Measurements from ENCODE around the gene RIT2.

RIT2 gene

DNA sequence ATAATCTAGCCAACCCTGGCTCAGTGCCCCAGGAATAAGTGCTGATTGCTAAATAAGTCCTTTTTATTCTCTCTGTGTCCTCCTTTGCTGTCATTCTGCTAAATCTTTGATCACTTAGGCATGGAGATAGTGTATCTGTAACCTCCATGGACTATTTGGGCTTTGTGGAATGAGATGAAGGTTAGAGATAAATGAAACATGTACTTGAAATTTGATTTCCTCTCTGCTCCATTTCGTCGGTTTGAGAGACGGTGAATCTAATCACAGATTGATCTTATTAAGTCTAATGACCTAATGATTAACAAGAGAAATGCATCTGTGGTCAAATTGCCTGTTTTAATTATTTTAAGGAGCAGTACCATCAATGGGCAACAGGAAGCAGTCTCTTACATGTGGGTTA is 159.2 kb downstream of the RIT2 start:
- TF ChIP-seq EGR1 (IDR thresholded peaks at IDR 0.05) = no peak
- no peak for TF ChIP-seq ZBTB7A (IDR thresholded peaks at IDR 0.05; ENCODE audit: low read depth)
- TF ChIP-seq, protein P1, sequence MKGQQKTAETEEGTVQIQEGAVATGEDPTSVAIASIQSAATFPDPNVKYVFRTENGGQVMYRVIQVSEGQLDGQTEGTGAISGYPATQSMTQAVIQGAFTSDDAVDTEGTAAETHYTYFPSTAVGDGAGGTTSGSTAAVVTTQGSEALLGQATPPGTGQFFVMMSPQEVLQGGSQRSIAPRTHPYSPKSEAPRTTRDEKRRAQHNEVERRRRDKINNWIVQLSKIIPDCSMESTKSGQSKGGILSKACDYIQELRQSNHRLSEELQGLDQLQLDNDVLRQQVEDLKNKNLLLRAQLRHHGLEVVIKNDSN (IDR thresholded peaks at IDR 0.05) = no peak

DNA sequence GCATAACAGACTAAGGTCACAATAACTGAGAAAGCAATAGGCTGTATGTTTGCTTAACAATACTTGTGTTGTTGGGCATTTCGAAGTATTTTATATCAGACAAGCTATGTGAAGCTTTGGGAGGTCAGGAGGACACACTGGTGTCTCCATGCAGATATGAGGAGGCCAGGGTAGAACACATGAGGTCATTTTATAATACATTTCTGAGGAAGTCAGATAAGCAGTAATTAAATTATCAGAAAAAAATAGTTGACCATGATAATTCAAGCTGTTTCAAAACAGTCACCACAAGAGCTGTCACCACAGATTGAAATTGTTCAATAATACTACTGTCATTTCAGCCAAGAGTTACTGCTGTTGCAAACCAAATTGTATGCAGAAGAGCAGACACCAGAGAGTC is 160.6 kb downstream of the RIT2 start:
- TF ChIP-seq TAF1 (IDR thresholded peaks at IDR 0.05; ENCODE audit: low read depth) (no peak), RAD21 (IDR thresholded peaks at IDR 0.05; ENCODE audit: low read depth) (no peak), TCF12 (IDR thresholded peaks at IDR 0.05; ENCODE audit: low read depth) (no peak), EP300 (IDR thresholded peaks at IDR 0.05; ENCODE audit: borderline replicate concordance) (no peak), ZBTB7A (IDR thresholded peaks at IDR 0.05; ENCODE audit: low read depth) (no peak), CEBPB (IDR thresholded peaks at IDR 0.05) (no peak), YY1 (IDR thresholded peaks at IDR 0.05; ENCODE audit: low read depth) (no peak), NFIC (IDR thresholded peaks at IDR 0.05) (no peak), EGR1 (IDR thresholded peaks at IDR 0.05) (no peak), CREB1 (IDR thresholded peaks at IDR 0.05; ENCODE audit: low read depth) (no peak)
- TF ChIP-seq, protein P1 (IDR thresholded peaks at IDR 0.05) = no peak
- TF ChIP-seq, protein P2, sequence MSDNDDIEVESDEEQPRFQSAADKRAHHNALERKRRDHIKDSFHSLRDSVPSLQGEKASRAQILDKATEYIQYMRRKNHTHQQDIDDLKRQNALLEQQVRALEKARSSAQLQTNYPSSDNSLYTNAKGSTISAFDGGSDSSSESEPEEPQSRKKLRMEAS (IDR thresholded peaks at IDR 0.05) = no peak

DNA sequence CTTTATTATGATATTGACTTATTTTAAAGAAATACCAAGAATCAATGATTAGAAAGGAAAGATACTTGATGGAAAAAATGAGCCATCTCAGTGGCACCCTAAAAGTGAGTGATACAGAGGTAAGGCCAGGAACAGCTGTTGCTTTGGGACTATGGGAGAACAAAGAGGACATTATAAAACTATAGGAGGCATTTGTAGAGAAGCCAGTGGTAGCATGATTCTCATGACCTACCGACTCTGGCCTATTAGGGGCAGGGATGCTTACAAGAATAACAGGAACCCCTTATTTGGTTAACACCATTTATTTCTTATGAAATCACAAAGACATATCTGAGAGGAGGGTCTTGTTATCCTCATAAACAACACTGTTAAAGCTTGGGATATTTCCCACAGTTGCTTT is 162.2 kb downstream of the RIT2 start:
- TF ChIP-seq CEBPB (IDR thresholded peaks at IDR 0.05) (no peak), TAF1 (IDR thresholded peaks at IDR 0.05; ENCODE audit: low read depth) (no peak), EP300 (IDR thresholded peaks at IDR 0.05; ENCODE audit: borderline replicate concordance) (no peak), EGR1 (IDR thresholded peaks at IDR 0.05) (no peak), CREB1 (IDR thresholded peaks at IDR 0.05; ENCODE audit: low read depth) (no peak), YY1 (IDR thresholded peaks at IDR 0.05; ENCODE audit: low read depth) (no peak)
- TF ChIP-seq, protein P1 (IDR thresholded peaks at IDR 0.05) = no peak
- TF ChIP-seq, protein P2 (IDR thresholded peaks at IDR 0.05) = no peak

DNA sequence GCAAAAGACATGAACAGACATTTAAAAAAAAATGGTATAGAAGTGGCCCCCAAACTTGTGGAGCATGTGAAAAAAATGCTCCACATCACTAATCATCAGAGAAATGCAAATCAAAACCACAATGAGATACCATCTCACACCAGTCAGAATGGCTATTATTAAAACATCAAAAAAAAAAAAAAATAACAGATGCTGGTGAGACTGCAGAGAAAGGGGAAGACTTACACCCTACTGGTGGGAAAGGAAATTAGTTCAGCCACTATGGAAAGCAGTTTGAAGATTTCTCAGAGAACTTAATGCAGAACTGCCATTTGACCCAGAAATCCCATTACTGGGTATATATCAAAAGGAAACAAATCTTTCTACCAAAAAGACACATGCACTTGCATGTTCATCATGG is 164.8 kb downstream of the RIT2 start:
- TF ChIP-seq FOXM1 (IDR thresholded peaks at IDR 0.05; ENCODE audit: borderline replicate concordance, low read depth) (no peak), TAF1 (IDR thresholded peaks at IDR 0.05; ENCODE audit: low read depth) (no peak), NFIC (IDR thresholded peaks at IDR 0.05) (no peak), ZBTB7A (IDR thresholded peaks at IDR 0.05; ENCODE audit: low read depth) (no peak), EGR1 (IDR thresholded peaks at IDR 0.05) (no peak), CREB1 (IDR thresholded peaks at IDR 0.05; ENCODE audit: low read depth) (no peak)
- TF ChIP-seq, protein P1 (IDR thresholded peaks at IDR 0.05) = no peak
- TF ChIP-seq, protein P2 (IDR thresholded peaks at IDR 0.05) = no peak

DNA sequence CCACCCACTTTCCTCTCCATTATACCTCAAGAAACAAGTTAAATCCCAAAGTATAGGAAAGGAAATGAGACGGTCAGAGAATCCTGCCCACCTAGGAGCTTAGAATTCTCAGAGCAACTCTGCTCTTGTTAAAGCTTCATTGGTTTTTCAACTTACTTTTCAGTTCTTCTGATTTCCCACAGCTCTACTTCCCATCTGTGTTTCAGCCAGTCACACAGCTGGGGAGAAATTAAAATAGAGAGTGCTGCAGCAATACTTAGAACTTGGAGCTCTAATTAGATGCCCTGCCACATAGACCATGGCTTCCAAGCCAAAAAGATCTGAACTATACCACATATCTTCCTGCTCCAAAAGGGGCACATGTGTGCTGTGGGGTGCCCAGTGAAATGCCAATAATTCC is 166.7 kb downstream of the RIT2 start:
- TF ChIP-seq TEAD4 (IDR thresholded peaks at IDR 0.05) (no peak), RAD21 (IDR thresholded peaks at IDR 0.05; ENCODE audit: low read depth) (no peak), TAF1 (IDR thresholded peaks at IDR 0.05; ENCODE audit: low read depth) (no peak), CEBPB (IDR thresholded peaks at IDR 0.05) (no peak), EP300 (IDR thresholded peaks at IDR 0.05; ENCODE audit: borderline replicate concordance) (no peak), FOXM1 (IDR thresholded peaks at IDR 0.05; ENCODE audit: borderline replicate concordance, low read depth) (no peak), YY1 (IDR thresholded peaks at IDR 0.05; ENCODE audit: low read depth) (no peak), EGR1 (IDR thresholded peaks at IDR 0.05) (no peak), CREB1 (IDR thresholded peaks at IDR 0.05; ENCODE audit: low read depth) (no peak), NFIC (IDR thresholded peaks at IDR 0.05) (no peak), ZBTB7A (IDR thresholded peaks at IDR 0.05; ENCODE audit: low read depth) (no peak), TCF12 (IDR thresholded peaks at IDR 0.05; ENCODE audit: low read depth) (no peak)
- TF ChIP-seq, protein P2 (IDR thresholded peaks at IDR 0.05) = no peak
- TF ChIP-seq, protein P3, sequence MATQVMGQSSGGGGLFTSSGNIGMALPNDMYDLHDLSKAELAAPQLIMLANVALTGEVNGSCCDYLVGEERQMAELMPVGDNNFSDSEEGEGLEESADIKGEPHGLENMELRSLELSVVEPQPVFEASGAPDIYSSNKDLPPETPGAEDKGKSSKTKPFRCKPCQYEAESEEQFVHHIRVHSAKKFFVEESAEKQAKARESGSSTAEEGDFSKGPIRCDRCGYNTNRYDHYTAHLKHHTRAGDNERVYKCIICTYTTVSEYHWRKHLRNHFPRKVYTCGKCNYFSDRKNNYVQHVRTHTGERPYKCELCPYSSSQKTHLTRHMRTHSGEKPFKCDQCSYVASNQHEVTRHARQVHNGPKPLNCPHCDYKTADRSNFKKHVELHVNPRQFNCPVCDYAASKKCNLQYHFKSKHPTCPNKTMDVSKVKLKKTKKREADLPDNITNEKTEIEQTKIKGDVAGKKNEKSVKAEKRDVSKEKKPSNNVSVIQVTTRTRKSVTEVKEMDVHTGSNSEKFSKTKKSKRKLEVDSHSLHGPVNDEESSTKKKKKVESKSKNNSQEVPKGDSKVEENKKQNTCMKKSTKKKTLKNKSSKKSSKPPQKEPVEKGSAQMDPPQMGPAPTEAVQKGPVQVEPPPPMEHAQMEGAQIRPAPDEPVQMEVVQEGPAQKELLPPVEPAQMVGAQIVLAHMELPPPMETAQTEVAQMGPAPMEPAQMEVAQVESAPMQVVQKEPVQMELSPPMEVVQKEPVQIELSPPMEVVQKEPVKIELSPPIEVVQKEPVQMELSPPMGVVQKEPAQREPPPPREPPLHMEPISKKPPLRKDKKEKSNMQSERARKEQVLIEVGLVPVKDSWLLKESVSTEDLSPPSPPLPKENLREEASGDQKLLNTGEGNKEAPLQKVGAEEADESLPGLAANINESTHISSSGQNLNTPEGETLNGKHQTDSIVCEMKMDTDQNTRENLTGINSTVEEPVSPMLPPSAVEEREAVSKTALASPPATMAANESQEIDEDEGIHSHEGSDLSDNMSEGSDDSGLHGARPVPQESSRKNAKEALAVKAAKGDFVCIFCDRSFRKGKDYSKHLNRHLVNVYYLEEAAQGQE (IDR thresholded peaks at IDR 0.05; ENCODE audit: low read depth) = no peak
- TF ChIP-seq, protein P1 (IDR thresholded peaks at IDR 0.05) = no peak

DNA sequence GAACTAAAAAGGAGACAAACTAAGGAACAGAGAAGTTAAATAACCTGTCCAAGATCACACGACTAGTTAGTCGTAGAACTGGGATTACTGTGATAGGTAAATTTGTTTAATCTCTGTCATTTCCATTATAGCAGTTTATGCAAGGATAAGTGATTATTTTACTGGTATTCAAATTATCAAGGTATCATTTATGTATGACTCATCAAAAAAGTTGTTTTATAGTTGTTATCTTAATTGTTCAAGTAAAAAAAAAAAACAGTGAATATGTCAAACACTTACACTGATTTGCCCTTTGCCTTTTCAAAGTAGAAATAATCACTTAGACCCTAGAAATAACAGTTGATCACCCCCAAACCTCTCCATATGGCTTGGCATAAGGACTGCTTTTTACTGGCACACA is 173.6 kb downstream of the RIT2 start:
- TF ChIP-seq NFIC (IDR thresholded peaks at IDR 0.05) (no peak), EP300 (IDR thresholded peaks at IDR 0.05; ENCODE audit: borderline replicate concordance) (no peak)
- TF ChIP-seq, protein P1 (IDR thresholded peaks at IDR 0.05) = no peak
